Spleen (tissue), 11 donors: ENCODE measurements around the gene CCDC171. TPM values are rescaled to one million over a fixed set of nuclear protein-coding genes. Genes with fewer than 3 reads are reported as not detected.

ENCODE experiments used
- DNase-seq: peaks from one replicate; pipeline ENCODE4 v3.0.0-alpha.2; 2020
- H3K27ac ChIP-seq, 8 donors: fragments of 200-600 bp; sonication (generic) in 7 of 8; 1 replicate in 4 of 8; 2 replicates in 4 of 8; pipeline versions ENCODE4 v1.5.0 to v1.8.0; 2016 to 2021; ENCODE audit warnings: inconsistent platforms in 4 of 8, mild to moderate bottlenecking in 4 of 8, moderate library complexity in 1 of 8
- H3K27me3 ChIP-seq, 7 donors: fragments of 200-600 bp; sonication (generic) in 6 of 7; replicated peaks in 1 of 7; 1 replicate in 4 of 7; 2 replicates in 3 of 7; pipeline versions ENCODE4 v1.5.0 to v1.8.0; 2016 to 2021; ENCODE audit warnings: inconsistent platforms in 3 of 7, mild to moderate bottlenecking in 1 of 7
- H3K36me3 ChIP-seq, 6 donors: fragments of 200-600 bp; sonication (generic) in 5 of 6; 1 replicate in 4 of 6; 2 replicates in 2 of 6; pipeline versions ENCODE4 v1.5.0 to v1.8.0; 2016 to 2021; ENCODE audit warnings: inconsistent platforms in 2 of 6
- H3K4me1 ChIP-seq, 6 donors: fragments of 200-600 bp; sonication (generic) in 5 of 6; 1 replicate in 3 of 6; 2 replicates in 3 of 6; pipeline versions ENCODE4 v1.5.0 to v1.8.0; 2016 to 2021; ENCODE audit warnings: inconsistent platforms in 3 of 6
- H3K4me3 ChIP-seq, 8 donors: fragments of 200-600 bp; sonication (generic) in 7 of 8; 1 replicate in 4 of 8; 2 replicates in 4 of 8; pipeline versions ENCODE4 v1.5.0 to v1.8.0; 2016 to 2021; ENCODE audit warnings: inconsistent platforms in 4 of 8, mild to moderate bottlenecking in 4 of 8, moderate library complexity in 2 of 8
- H3K9me3 ChIP-seq, 8 donors: fragments of 200-600 bp; sonication (generic) in 7 of 8; 1 replicate in 4 of 8; 2 replicates in 4 of 8; pipeline versions ENCODE4 v1.5.0 to v1.8.0; 2016 to 2021; ENCODE audit warnings: inconsistent platforms in 4 of 8
- POLR2A ChIP-seq, 3 donors: fragments of 450-650 bp; IDR thresholded peaks; one replicate each; pipeline ENCODE4 v1.5.1; 2017; ENCODE audit warnings: antibody characterized with exemption in 3 of 3, mild to moderate bottlenecking in 1 of 3
- POLR2AphosphoS5 ChIP-seq, 3 donors: sonication (generic); formaldehyde crosslinking; IDR thresholded peaks; one replicate each; pipeline ENCODE4 v1.5.1; 2017; ENCODE audit warnings: antibody characterized with exemption in 3 of 3
- WGBS, 5 donors: extraction: QIAGEN DNeasy Blood & Tissue Kit in 3 of 5; methylation state at CpG; one replicate each; pipeline versions ENCODE4 v1.1.5 to v1.1.7; 2013 to 2018; 5-methylcytosine and 5-hydroxymethylcytosine counted together
- intact Hi-C: fragments of 100-400 bp; cut with DNase I; formaldehyde crosslinking; loops from one replicate; pipeline ENCODE4 v1.15.0; 2023; ENCODE audit warnings: low total_unique reads
- polyA plus RNA-seq, 3 donors: library from polyadenylated mRNA; stranded (reverse); fragments of 200-250 nt; gene quantifications; one replicate each; pipeline ENCODE4 v1.2.1, GENCODE V29; 2013
- total RNA-seq, 7 donors: library from RNA; depleted of rRNA in 3 of 7; stranded (reverse); fragments of >200 nt in 3 of 7; fragmentation: NEBNext Ultra II Directional in 4 of 7; extraction: Animal tissue kit (Norgen Biotek cat#: 25700) in 4 of 7; gene quantifications; one replicate each; pipeline versions ENCODE4 v1.1.0 to v1.2.1, GENCODE V29; 2016 to 2021
- TF ChIP-seq, protein P1 (sequence below), 11 experiments: fragments of 200-600 bp in 7 of 11; fragments of 450-650 bp in 4 of 11; sonication (generic) in 4 of 11; IDR thresholded peaks in 8 of 11; conservative IDR thresholded peaks in 3 of 11; 1 replicate in 7 of 11; 2 replicates in 4 of 11; pipeline versions ENCODE4 v1.4.0 to v1.8.0; 2016 to 2021; ENCODE audit warnings: antibody characterized with exemption in 11 of 11, inconsistent platforms in 4 of 11, mild to moderate bottlenecking in 1 of 11
- donor health status: healthy with polysubstance abuse.
- donor health status: DM: no; HTN: no; CAD: no; lungs with moderate emphysema.
- donor health status: DM: no; HTN: no; CAD: no.
- donor health status: Bipolar disorder and iron deficiency.
- donor health status: healthy.
- donor health status: DM: no; HTN: no; CAD: no.
- donor health status: DM: yes; HTN: yes; CAD: no.

Gene CCDC171
- total and polyA plus RNA-seq, 10 donors, result 0.38 to 4.0 (median 2.0) TPM

DNA sequence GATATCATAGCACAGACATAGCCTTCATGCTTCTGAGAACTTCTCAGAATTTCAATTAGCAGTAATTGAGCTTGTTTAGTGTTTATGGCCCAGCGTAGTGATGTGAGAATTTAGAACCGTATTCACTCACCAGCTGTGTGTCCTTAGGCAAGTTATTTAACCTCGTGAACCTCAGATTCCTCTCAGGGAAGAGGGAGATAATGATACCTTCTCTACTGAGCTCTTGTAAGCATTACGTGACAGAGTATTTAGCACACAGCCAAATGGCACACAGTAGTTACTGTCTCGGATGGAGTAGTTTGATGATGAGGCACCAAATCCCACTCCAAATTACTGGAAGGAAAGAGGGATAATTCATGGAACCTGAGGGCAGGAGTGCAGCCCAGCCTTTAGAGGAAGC is 429.3 kb downstream of the CCDC171 start:
- H3K4me1 ChIP-seq, result no peaks in the 10 kb centered on the region
- intact Hi-C loops, result no loop called here
- 72 to 85% (median 77%) methylated on average over 5 of the region's 5 CpGs for WGBS, 5 donors
- no peaks in the 10 kb centered on the region for H3K27me3 ChIP-seq
- no peaks in the 10 kb centered on the region for H3K36me3 ChIP-seq
- no peak overlapping the region for H3K4me3 ChIP-seq
- H3K9me3 ChIP-seq, result no peaks in the 10 kb centered on the region
- H3K27ac ChIP-seq, result no peak overlapping the region
- DNase-seq, result no peak
- TF ChIP-seq POLR2AphosphoS5 (IDR thresholded peaks at IDR 0.05) (no peak), POLR2A (IDR thresholded peaks at IDR 0.05) (no peak)
- TF ChIP-seq, protein P1, sequence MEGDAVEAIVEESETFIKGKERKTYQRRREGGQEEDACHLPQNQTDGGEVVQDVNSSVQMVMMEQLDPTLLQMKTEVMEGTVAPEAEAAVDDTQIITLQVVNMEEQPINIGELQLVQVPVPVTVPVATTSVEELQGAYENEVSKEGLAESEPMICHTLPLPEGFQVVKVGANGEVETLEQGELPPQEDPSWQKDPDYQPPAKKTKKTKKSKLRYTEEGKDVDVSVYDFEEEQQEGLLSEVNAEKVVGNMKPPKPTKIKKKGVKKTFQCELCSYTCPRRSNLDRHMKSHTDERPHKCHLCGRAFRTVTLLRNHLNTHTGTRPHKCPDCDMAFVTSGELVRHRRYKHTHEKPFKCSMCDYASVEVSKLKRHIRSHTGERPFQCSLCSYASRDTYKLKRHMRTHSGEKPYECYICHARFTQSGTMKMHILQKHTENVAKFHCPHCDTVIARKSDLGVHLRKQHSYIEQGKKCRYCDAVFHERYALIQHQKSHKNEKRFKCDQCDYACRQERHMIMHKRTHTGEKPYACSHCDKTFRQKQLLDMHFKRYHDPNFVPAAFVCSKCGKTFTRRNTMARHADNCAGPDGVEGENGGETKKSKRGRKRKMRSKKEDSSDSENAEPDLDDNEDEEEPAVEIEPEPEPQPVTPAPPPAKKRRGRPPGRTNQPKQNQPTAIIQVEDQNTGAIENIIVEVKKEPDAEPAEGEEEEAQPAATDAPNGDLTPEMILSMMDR (IDR thresholded peaks at IDR 0.05 in 8 of 11, conservative IDR thresholded peaks at IDR 0.05 in 3 of 11), result no peak

DNA sequence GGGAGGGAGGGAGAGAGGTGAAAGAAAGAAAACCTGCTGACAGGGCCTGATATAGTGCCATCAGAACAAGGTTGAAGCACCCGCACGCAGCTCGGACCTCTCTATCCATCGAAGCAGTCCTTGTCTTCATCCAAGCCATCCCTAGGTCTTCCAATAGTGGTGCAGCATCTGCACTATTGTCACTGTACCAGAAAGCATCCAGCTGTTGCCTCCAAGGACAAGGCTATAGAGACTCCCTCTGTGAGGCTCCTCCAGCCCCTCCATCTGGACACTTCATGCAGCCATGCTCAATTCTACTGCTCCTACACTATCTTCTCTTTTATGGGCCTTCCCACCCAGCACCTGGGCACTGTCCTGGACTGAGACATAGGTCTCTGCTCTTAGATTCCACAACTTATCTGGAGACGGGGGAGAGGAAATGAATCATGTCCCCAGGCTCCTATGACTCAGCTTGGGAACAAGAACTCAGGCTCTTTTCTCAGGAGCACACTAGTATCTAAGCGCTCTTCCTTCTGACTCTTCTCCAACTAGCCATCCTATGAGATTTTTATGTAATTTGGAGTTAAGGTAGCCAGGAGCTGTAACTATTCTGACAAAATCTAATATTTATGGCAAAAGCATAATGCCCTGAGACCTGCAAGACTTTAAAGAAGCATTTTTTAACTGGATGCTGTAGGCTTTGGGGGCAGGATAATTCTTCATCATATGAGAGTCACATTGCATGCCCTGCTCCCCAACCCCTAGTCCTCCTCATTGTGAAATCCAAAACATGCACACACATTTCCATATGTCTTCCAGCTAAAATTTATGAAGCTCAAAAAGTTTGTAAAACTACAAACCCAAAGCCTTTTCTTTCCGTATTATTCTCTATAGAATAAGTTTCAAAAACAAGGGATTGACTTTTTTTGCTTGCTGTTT is 446.8 kb downstream of the CCDC171 start:
- no peak overlapping the region for H3K4me3 ChIP-seq
- no peaks in the 10 kb centered on the region for H3K4me1 ChIP-seq
- no peak for TF ChIP-seq POLR2A (IDR thresholded peaks at IDR 0.05)
- TF ChIP-seq, protein P1 (IDR thresholded peaks at IDR 0.05 in 8 of 11, conservative IDR thresholded peaks at IDR 0.05 in 3 of 11), result no peak
- no peak for DNase-seq
- no peak overlapping the region for H3K27ac ChIP-seq
- no peaks in the 10 kb centered on the region for H3K27me3 ChIP-seq
- peaks cover 0 to 17% (median 9%) of the 10 kb centered on the region in 8 donors for H3K9me3 ChIP-seq
- WGBS, 5 donors, result 77 to 87% (median 85%) methylated on average over 7 of the region's 7 CpGs
- intact Hi-C loops, result no loop called here
- no peaks in the 10 kb centered on the region for H3K36me3 ChIP-seq

DNA sequence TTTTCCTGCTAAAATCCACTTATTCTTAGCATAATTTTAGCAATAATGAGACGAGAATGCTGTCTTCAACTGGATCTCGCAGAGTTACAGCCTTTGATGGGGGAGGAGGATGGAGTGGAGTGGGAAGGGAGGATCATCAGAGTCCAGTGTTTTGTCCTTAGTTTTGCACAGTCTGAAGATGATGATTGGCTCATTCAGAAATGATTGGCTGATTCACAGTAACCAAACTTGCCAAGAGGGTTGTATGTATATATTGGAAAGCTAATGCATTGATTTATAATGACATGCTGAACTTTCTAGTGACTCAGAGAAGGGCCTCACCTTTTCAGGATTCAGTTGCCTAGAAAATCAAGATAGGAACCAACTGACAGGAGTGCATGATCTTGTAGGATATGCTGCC is 448.0 kb downstream of the CCDC171 start:
- Histone ChIP-seq H3K4me1 (no peaks in the 10 kb centered on the region), H3K9me3 (peaks cover 0 to 13% (median 2%) of the 10 kb centered on the region in 8 donors), H3K36me3 (no peaks in the 10 kb centered on the region), H3K27ac (no peak overlapping the region), H3K4me3 (no peak overlapping the region), H3K27me3 (no peaks in the 10 kb centered on the region)
- no peak for DNase-seq
- intact Hi-C loops, result no loop called here
- WGBS, 5 donors, result 74 to 96% (median 83%) methylated on average over 2 of the region's 2 CpGs
- TF ChIP-seq POLR2A (IDR thresholded peaks at IDR 0.05), result no peak
- TF ChIP-seq, protein P1 (IDR thresholded peaks at IDR 0.05 in 8 of 11, conservative IDR thresholded peaks at IDR 0.05 in 3 of 11), result no peak
- TF ChIP-seq POLR2AphosphoS5 (IDR thresholded peaks at IDR 0.05), result no peak

DNA sequence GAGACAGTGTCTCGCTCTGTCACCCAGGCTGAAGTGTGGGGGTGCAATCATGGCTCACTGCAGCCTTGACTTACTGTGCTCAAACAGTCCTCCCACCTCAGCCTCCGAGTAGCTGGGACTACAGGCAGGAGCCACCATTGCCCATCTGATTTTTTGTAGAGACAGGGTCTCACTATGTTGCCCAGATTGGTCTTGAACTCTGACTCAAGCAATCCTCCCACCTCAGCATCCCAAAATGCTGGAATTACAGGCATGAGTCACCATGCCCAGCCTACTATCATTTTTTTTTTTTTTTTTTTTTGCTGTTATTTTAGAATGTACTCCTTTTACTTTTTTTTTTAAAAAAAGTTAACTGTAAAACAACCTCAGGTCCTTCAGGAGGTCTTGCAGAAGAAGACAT is 449.0 kb downstream of the CCDC171 start:
- H3K27ac ChIP-seq, result no peak overlapping the region
- TF ChIP-seq, protein P1 (IDR thresholded peaks at IDR 0.05 in 8 of 11, conservative IDR thresholded peaks at IDR 0.05 in 3 of 11), result no peak
- TF ChIP-seq POLR2AphosphoS5 (IDR thresholded peaks at IDR 0.05) (no peak), POLR2A (IDR thresholded peaks at IDR 0.05) (no peak)
- H3K4me3 ChIP-seq, result no peak overlapping the region
- no peaks in the 10 kb centered on the region for H3K36me3 ChIP-seq
- 70 to 98% (median 84%) methylated on average over 2 of the region's 2 CpGs for WGBS, 5 donors
- H3K4me1 ChIP-seq, result no peaks in the 10 kb centered on the region
- H3K27me3 ChIP-seq, result no peaks in the 10 kb centered on the region
- peaks cover 0 to 9% (median 0%) of the 10 kb centered on the region in 8 donors for H3K9me3 ChIP-seq
- no peak for DNase-seq
- intact Hi-C loops, result no loop called here
